RWPE2 (cell line): ENCODE results near the gene CHKB.
A peak's percentile ranks its signal among the peaks of the same experiment; 100 is the strongest.

Experiments used
- ATAC-seq: fragments of 200-7000 bp; cut with Tn5 transposase; 3 replicates; pipeline ENCODE4 v1.9.1; 2021; ENCODE audit warnings: low read depth
- DNase-seq: peaks from one replicate; pipeline ENCODE4 v3.0.0-alpha.2; 2020; ENCODE audit warnings: low spot score
- H3K27ac ChIP-seq: fragments of 450-650 bp; 2 replicates; pipeline ENCODE4 v1.5.1; 2017; ENCODE audit warnings: mild to moderate bottlenecking; ENCODE audit not compliant: poor library complexity, severe bottlenecking
- H3K27me3 ChIP-seq: fragments of 250-450 bp; sonication (Bioruptor Pico); 2 replicates; pipeline ENCODE4 v1.5.1; 2021; ENCODE audit warnings: mild to moderate bottlenecking, moderate library complexity; ENCODE audit not compliant: insufficient read depth, poor library complexity, severe bottlenecking
- H3K36me3 ChIP-seq: fragments of 250-450 bp; sonication (Bioruptor Pico); 2 replicates; pipeline ENCODE4 v1.5.1; 2020; ENCODE audit warnings: low read depth, mild to moderate bottlenecking, moderate library complexity
- H3K4me1 ChIP-seq: fragments of 250-450 bp; sonication (Bioruptor Pico); 2 replicates; pipeline ENCODE4 v1.5.1; 2021; ENCODE audit warnings: mild to moderate bottlenecking, moderate library complexity; ENCODE audit not compliant: insufficient read depth, poor library complexity, severe bottlenecking
- H3K4me3 ChIP-seq: fragments of 250-450 bp; sonication (Bioruptor Pico); 2 replicates; pipeline ENCODE4 v1.5.1; 2021; ENCODE audit warnings: mild to moderate bottlenecking, moderate library complexity; ENCODE audit not compliant: severe bottlenecking
- H3K9me3 ChIP-seq: fragments of 250-450 bp; sonication (Bioruptor Pico); 2 replicates; pipeline ENCODE4 v1.5.1; 2021; ENCODE audit warnings: mild to moderate bottlenecking, moderate library complexity; ENCODE audit not compliant: severe bottlenecking
- CTCF ChIP-seq: fragments of 450-650 bp; IDR thresholded peaks from one replicate; pipeline ENCODE4 v1.5.1; 2017; ENCODE audit warnings: mild to moderate bottlenecking, moderate library complexity; ENCODE audit not compliant: poor library complexity, severe bottlenecking

The CHKB gene

DNA sequence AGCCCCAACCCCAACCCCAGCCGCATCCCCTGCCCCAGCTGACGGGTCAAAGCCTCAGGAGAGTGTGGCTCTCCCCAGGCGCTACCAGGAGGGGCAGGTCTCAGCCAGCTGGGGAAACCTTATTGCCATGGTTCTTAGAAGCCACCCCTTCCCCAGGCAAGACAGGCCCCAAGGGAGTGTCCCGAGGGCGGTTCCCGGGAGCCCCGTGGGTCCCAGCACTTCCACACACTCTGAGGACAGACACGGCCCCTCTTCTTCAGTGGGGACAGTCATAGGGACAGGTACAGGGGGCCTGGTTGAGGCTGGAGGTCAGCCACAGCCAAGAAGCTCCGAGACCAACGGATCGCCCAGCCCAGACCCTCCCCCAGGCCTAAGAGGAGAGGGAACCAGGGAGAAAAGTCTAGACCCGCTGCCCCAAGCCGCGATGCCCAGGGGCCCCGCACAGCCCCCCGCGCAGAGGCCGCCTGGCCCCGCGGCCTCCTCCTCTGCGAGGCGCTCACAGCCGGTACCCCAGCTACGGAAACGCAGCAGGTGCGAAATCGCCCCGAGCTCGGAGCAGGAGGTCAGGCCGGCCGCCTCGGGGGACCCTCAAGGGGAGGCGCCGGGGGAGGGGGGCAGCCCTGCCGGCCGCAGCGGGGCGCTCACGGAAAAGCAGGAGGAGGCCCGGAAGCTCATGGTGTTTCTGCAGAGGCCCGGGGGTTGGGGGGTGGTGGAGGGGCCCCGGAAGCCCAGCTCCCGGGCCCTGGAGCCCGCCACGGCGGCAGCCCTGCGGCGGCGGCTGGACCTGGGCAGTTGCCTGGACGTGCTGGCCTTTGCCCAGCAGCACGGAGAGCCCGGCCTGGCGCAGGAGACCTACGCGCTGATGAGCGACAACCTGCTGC, 34.4 kb downstream of the CHKB start:
- no peaks in the 10 kb centered on the region for H3K27me3 ChIP-seq
- no peak overlapping the region for H3K27ac ChIP-seq
- H3K9me3 ChIP-seq: no peaks in the 10 kb centered on the region
- TF ChIP-seq CTCF: no peak
- no peaks in the 10 kb centered on the region for H3K36me3 ChIP-seq
- peaks cover 6% of the 10 kb centered on the region for H3K4me1 ChIP-seq
- no peak overlapping the region for H3K4me3 ChIP-seq
- no peak for ATAC-seq
- DNase-seq: no peak

GRCh38 chr22:50547263-50547985, 35.2 kb downstream of the CHKB start:
- Histone ChIP-seq H3K9me3 (no peaks in the 10 kb centered on the region), H3K27ac (no peak overlapping the region), H3K27me3 (no peaks in the 10 kb centered on the region), H3K4me1 (peaks cover 7% of the 10 kb centered on the region), H3K4me3 (no peak overlapping the region), H3K36me3 (no peaks in the 10 kb centered on the region)
- ATAC-seq (no peak), DNase-seq (no peak)
- TF ChIP-seq CTCF: no peak

GRCh38 chr22:50546326-50547262, 36.1 kb downstream of the CHKB start:
- Histone ChIP-seq H3K27me3 (no peaks in the 10 kb centered on the region), H3K4me1 (peaks cover 14% of the 10 kb centered on the region), H3K27ac (no peak overlapping the region), H3K9me3 (no peaks in the 10 kb centered on the region), H3K4me3 (no peak overlapping the region), H3K36me3 (no peaks in the 10 kb centered on the region)
- no peak for ATAC-seq
- TF ChIP-seq CTCF: no peak
- no peak for DNase-seq

GRCh38 chr22:50545522-50546325, 36.9 kb downstream of the CHKB start, which contains the start of gene KLHDC7B:
TSS of gene KLHDC7B (plus strand) at chr22:50545899. CDS start at chr22:50546244, 345 bp downstream.
- H3K27ac ChIP-seq: peak within 1 kb of the TSS; percentile 11
- DNase-seq (no peak), ATAC-seq (no peak)

More at GRCh38 chr22:50545522-50546325, 36.9 kb downstream of the CHKB start, which contains the start of gene KLHDC7B:
- Histone ChIP-seq H3K36me3 (no peaks in the 10 kb centered on the region), H3K4me3 (no peak within 1 kb of the TSS), H3K27me3 (no peaks in the 10 kb centered on the region), H3K9me3 (no peaks in the 10 kb centered on the region), H3K4me1 (peaks cover 21% of the 10 kb centered on the region)
- TF ChIP-seq CTCF: no peak
